ENCODE results near the gene UTP25. TPM values are rescaled to one million over a fixed set of nuclear protein-coding genes. Genes with fewer than 3 reads are reported as not detected.

Gene UTP25
- total RNA-seq, 1 experiment from 2014 or later: 29.2 TPM

- DNase-seq (ENCODE audit: extremely low read depth, low read depth): no peak
These were observed 9.9 kb downstream of the UTP25 start for GRCh38 chr1:209837671-209838070.

- DNase-seq (ENCODE audit: extremely low read depth, low read depth): no peak
These were observed 10.8 kb downstream of the UTP25 start for GRCh38 chr1:209838537-209838936.

- peak; percentile 89 for DNase-seq (ENCODE audit: extremely low read depth, low read depth)
These were observed 12.2 kb downstream of the UTP25 start for GRCh38 chr1:209839875-209840546.

GRCh38 chr1:209840611-209841010 is 12.8 kb downstream of the UTP25 start:
- DNase-seq (ENCODE audit: extremely low read depth, low read depth): no peak

- DNase-seq (ENCODE audit: extremely low read depth, low read depth): no peak
These were observed 17.1 kb downstream of the UTP25 start for GRCh38 chr1:209844695-209845407.

- DNase-seq (ENCODE audit: extremely low read depth, low read depth): no peak
These were observed 17.6 kb downstream of the UTP25 start for GRCh38 chr1:209845408-209845725.

GRCh38 chr1:209849388-209849787 is 21.6 kb downstream of the UTP25 start:
- no peak for DNase-seq (ENCODE audit: extremely low read depth, low read depth)

GRCh38 chr1:209850342-209850979 is 22.7 kb downstream of the UTP25 start:
- peak; percentile 80 for DNase-seq (ENCODE audit: extremely low read depth, low read depth)

GRCh38 chr1:209853676-209854075 is 25.9 kb downstream of the UTP25 start:
- DNase-seq (ENCODE audit: extremely low read depth, low read depth): no peak

- no peak for DNase-seq (ENCODE audit: extremely low read depth, low read depth)
These were observed 26.4 kb downstream of the UTP25 start for GRCh38 chr1:209854196-209854595.

- no peak for DNase-seq (ENCODE audit: extremely low read depth, low read depth)
These were observed 27.2 kb downstream of the UTP25 start for GRCh38 chr1:209855006-209855405.

GRCh38 chr1:209855623-209856022 is 27.9 kb downstream of the UTP25 start:
- no peak for DNase-seq (ENCODE audit: extremely low read depth, low read depth)

GRCh38 chr1:209858561-209859103 is 30.9 kb downstream of the UTP25 start:
- DNase-seq (ENCODE audit: extremely low read depth, low read depth): no peak

- DNase-seq (ENCODE audit: extremely low read depth, low read depth): peak; percentile 82
These were observed 32.6 kb downstream of the UTP25 start for GRCh38 chr1:209860293-209860881.

GRCh38 chr1:209861242-209861641 is 33.5 kb downstream of the UTP25 start:
- DNase-seq (ENCODE audit: extremely low read depth, low read depth): no peak

GRCh38 chr1:209862391-209863356 is 34.9 kb downstream of the UTP25 start:
- no peak for DNase-seq (ENCODE audit: extremely low read depth, low read depth)

GRCh38 chr1:209863766-209864485 is 36.2 kb downstream of the UTP25 start:
- DNase-seq (ENCODE audit: extremely low read depth, low read depth): no peak

GRCh38 chr1:209866201-209866600 is 38.4 kb downstream of the UTP25 start:
- no peak for DNase-seq (ENCODE audit: extremely low read depth, low read depth)

Data from NCI-H460 (cell line).